NB4 (cell line): ENCODE measurements around the gene RIC8B.

ENCODE experiments used
- MYC ChIP-seq: IDR thresholded peaks from 2 replicates; pipeline ENCODE4 v1.6.1; 2011; ENCODE audit warnings: low read depth, low read length
- POLR2A ChIP-seq: IDR thresholded peaks from 2 replicates; pipeline ENCODE4 v1.6.1; 2011; ENCODE audit warnings: mild to moderate bottlenecking; ENCODE audit not compliant: insufficient read length; ENCODE audit errors: extremely low read depth
- TF ChIP-seq, protein P1 (sequence below): IDR thresholded peaks from one replicate; pipeline ENCODE4 v1.5.1; 2012; ENCODE audit warnings: low read depth, low read length
- TF ChIP-seq, protein P2 (sequence below): IDR thresholded peaks from 2 replicates; pipeline ENCODE4 v1.6.1; 2011; ENCODE audit warnings: low read depth, low read length

DNA sequence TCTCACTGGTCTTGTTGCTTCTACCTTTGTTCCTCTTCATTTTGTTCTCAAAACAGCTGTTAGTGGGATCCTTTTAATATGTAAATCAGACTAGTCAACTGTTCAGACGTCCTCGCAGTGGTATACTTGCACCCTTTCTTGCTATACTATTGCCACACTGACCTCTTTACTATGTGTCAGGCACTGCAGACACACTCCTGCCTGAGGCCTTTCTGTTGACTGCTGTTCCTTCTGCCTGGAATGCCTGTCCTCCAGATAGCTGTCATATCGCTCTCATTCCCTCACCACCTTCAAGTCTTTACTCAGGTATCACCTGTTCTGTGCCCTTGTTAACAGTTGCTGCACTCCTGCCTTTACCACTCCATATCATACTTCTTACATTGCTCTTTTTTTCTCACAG lies 91.2 kb downstream of the RIC8B start:
- TF ChIP-seq, protein P1, sequence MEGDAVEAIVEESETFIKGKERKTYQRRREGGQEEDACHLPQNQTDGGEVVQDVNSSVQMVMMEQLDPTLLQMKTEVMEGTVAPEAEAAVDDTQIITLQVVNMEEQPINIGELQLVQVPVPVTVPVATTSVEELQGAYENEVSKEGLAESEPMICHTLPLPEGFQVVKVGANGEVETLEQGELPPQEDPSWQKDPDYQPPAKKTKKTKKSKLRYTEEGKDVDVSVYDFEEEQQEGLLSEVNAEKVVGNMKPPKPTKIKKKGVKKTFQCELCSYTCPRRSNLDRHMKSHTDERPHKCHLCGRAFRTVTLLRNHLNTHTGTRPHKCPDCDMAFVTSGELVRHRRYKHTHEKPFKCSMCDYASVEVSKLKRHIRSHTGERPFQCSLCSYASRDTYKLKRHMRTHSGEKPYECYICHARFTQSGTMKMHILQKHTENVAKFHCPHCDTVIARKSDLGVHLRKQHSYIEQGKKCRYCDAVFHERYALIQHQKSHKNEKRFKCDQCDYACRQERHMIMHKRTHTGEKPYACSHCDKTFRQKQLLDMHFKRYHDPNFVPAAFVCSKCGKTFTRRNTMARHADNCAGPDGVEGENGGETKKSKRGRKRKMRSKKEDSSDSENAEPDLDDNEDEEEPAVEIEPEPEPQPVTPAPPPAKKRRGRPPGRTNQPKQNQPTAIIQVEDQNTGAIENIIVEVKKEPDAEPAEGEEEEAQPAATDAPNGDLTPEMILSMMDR, result no peak
- TF ChIP-seq POLR2A (no peak), MYC (no peak)
- TF ChIP-seq, protein P2, sequence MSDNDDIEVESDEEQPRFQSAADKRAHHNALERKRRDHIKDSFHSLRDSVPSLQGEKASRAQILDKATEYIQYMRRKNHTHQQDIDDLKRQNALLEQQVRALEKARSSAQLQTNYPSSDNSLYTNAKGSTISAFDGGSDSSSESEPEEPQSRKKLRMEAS, result no peak
